GM18517 (cell line): ENCODE results near the gene GIPR.
A peak's percentile ranks its signal among the peaks of the same experiment; 100 is the strongest.

Experiments used
- ATAC-seq: cut with Tn5 transposase; IDR thresholded peaks from one replicate; pipeline ENCODE4 v1.9.1; 2021; ENCODE audit warnings: mild to moderate bottlenecking, moderate library complexity; ENCODE audit not compliant: unreplicated experiment

The GIPR gene

GRCh38 chr19:45645068-45645630 lies 22.9 kb upstream of the GIPR start:
- ATAC-seq, result no peak

GRCh38 chr19:45645631-45646344 lies 22.2 kb upstream of the GIPR start:
- ATAC-seq, result no peak

- no peak for ATAC-seq
Observed at GRCh38 chr19:45646345-45646698, 21.7 kb upstream of the GIPR start.

- no peak for ATAC-seq
Observed at GRCh38 chr19:45650722-45651121, 17.3 kb upstream of the GIPR start.

- no peak for ATAC-seq
Observed at GRCh38 chr19:45653634-45654033, 14.4 kb upstream of the GIPR start.

- no peak for ATAC-seq
Observed at GRCh38 chr19:45655073-45655472, 12.9 kb upstream of the GIPR start.

- ATAC-seq, result no peak
Observed at GRCh38 chr19:45657520-45658167, 10.4 kb upstream of the GIPR start.

- no peak for ATAC-seq
Observed at GRCh38 chr19:45659096-45659729, 8.8 kb upstream of the GIPR start.

- no peak for ATAC-seq
Observed at GRCh38 chr19:45660636-45661035, 7.4 kb upstream of the GIPR start.

GRCh38 chr19:45663800-45664199 lies 4.2 kb upstream of the GIPR start:
- ATAC-seq, result no peak

GRCh38 chr19:45664575-45664974 lies 3.4 kb upstream of the GIPR start:
- ATAC-seq, result no peak

- no peak for ATAC-seq
Observed at GRCh38 chr19:45668342-45668871, 386 bp downstream of the GIPR start.

- ATAC-seq, result no peak
Observed at GRCh38 chr19:45670670-45671453, 2.8 kb downstream of the GIPR start.

GRCh38 chr19:45674946-45675345 lies 6.9 kb downstream of the GIPR start:
- ATAC-seq, result no peak

GRCh38 chr19:45676851-45677263 lies 8.8 kb downstream of the GIPR start:
- no peak for ATAC-seq

- ATAC-seq, result no peak
Observed at GRCh38 chr19:45677351-45678230, 9.6 kb downstream of the GIPR start.

GRCh38 chr19:45681391-45682015 lies 13.5 kb downstream of the GIPR start:
- peak; percentile 59 for ATAC-seq

GRCh38 chr19:45682117-45682516 lies 14.1 kb downstream of the GIPR start:
- no peak for ATAC-seq

GRCh38 chr19:45682908-45683307 lies 14.9 kb downstream of the GIPR start:
- ATAC-seq, result no peak
